Neuronal stem cell (in vitro differentiated cells): ENCODE measurements around the gene ATXN7.

Experiments
- DNase-seq: peaks from one replicate; pipeline ENCODE4 v3.0.0-alpha.2; 2013; ENCODE audit warnings: low spot score
- H2AFZ ChIP-seq: one replicate; pipeline ENCODE4 v1.6.1; 2013; ENCODE audit warnings: mild to moderate bottlenecking, low read length, inconsistent platforms
- H2AK5ac ChIP-seq: 2 replicates; pipeline ENCODE4 v1.6.1; 2013; ENCODE audit warnings: low read depth, mild to moderate bottlenecking, inconsistent platforms, low read length, moderate library complexity, mixed read lengths
- H2BK120ac ChIP-seq: 2 replicates; pipeline ENCODE4 v1.6.1; 2013; ENCODE audit warnings: low read depth, mild to moderate bottlenecking, inconsistent platforms, low read length, moderate library complexity, mixed read lengths
- H2BK12ac ChIP-seq: one replicate; pipeline ENCODE4 v1.6.1; 2013; ENCODE audit warnings: low read length, inconsistent platforms
- H2BK15ac ChIP-seq: 2 replicates; pipeline ENCODE4 v1.6.1; 2013; ENCODE audit warnings: mild to moderate bottlenecking, low read length, inconsistent platforms, mixed read lengths
- H2BK5ac ChIP-seq: one replicate; pipeline ENCODE4 v1.6.1; 2013; ENCODE audit warnings: inconsistent platforms, mild to moderate bottlenecking, low read length, moderate library complexity
- H3K14ac ChIP-seq: one replicate; pipeline ENCODE4 v1.6.1; 2013; ENCODE audit warnings: low read length, inconsistent platforms
- H3K18ac ChIP-seq: 2 replicates; pipeline ENCODE4 v1.6.1; 2013; ENCODE audit warnings: low read length, inconsistent platforms
- H3K23ac ChIP-seq: 2 replicates; pipeline ENCODE4 v1.6.1; 2013; ENCODE audit warnings: low read depth, mild to moderate bottlenecking, mixed read lengths, low read length, inconsistent platforms; ENCODE audit not compliant: poor library complexity
- H3K27ac ChIP-seq: replicated peaks from 3 replicates; pipeline ENCODE4 v1.5.1; 2013; ENCODE audit warnings: low read length, inconsistent platforms
- H3K27me3 ChIP-seq, 3 experiments: 2 replicates each; pipeline ENCODE4 v1.6.1; 2013; ENCODE audit warnings: low read length in 3 of 3, mild to moderate bottlenecking in 2 of 3, inconsistent platforms in 1 of 3, low read depth in 1 of 3, mixed read lengths in 1 of 3, moderate library complexity in 1 of 3; ENCODE audit not compliant: control insufficient read depth in 3 of 3, insufficient read depth in 3 of 3
- H3K36me3 ChIP-seq, 2 donors: replicated peaks in 1 of 2; 2 replicates each; pipeline ENCODE4 v1.6.1; 2013; ENCODE audit warnings: low read length in 2 of 2; ENCODE audit not compliant: control insufficient read depth in 2 of 2, insufficient read depth in 2 of 2
- H3K4ac ChIP-seq: 2 replicates; pipeline ENCODE4 v1.6.1; 2013; ENCODE audit warnings: inconsistent platforms, mild to moderate bottlenecking, low read length, moderate library complexity
- H3K4me1 ChIP-seq, 2 donors: 1 replicate in 1 of 2; 2 replicates in 1 of 2; pipeline ENCODE4 v1.6.1; 2013; ENCODE audit warnings: low read length in 2 of 2, low read depth in 1 of 2; ENCODE audit not compliant: control insufficient read depth in 2 of 2, insufficient read depth in 1 of 2
- H3K4me2 ChIP-seq: one replicate; pipeline ENCODE4 v1.6.1; 2013; ENCODE audit warnings: mild to moderate bottlenecking, low read length, inconsistent platforms; ENCODE audit not compliant: insufficient read depth, poor library complexity, severe bottlenecking
- H3K4me3 ChIP-seq, 2 donors: 2 replicates each; pipeline ENCODE4 v1.5.1; 2013; ENCODE audit warnings: low read length in 2 of 2, mild to moderate bottlenecking in 2 of 2, inconsistent platforms in 1 of 2, moderate library complexity in 1 of 2
- H3K79me1 ChIP-seq: one replicate; pipeline ENCODE4 v1.6.1; 2013; ENCODE audit warnings: low read depth, mild to moderate bottlenecking, inconsistent platforms, low read length, moderate library complexity
- H3K9ac ChIP-seq: one replicate; pipeline ENCODE4 v1.6.1; 2013; ENCODE audit warnings: mild to moderate bottlenecking, low read depth, low read length, inconsistent platforms; ENCODE audit not compliant: poor library complexity
- H3K9me3 ChIP-seq, 2 donors: replicated peaks in 1 of 2; 2 replicates each; pipeline versions ENCODE3 to v1.6.1; 2013; ENCODE audit warnings: low read length in 2 of 2, mild to moderate bottlenecking in 2 of 2, inconsistent platforms in 1 of 2, low read depth in 1 of 2, mixed read lengths in 1 of 2, moderate library complexity in 1 of 2; ENCODE audit not compliant: control insufficient read depth in 2 of 2, insufficient read depth in 1 of 2
- H4K8ac ChIP-seq: one replicate; pipeline ENCODE4 v1.6.1; 2013; ENCODE audit warnings: low read depth, mild to moderate bottlenecking, inconsistent platforms, low read length, moderate library complexity
- H4K91ac ChIP-seq: one replicate; pipeline ENCODE4 v1.6.1; 2013; ENCODE audit warnings: low read length, low read depth, mild to moderate bottlenecking, inconsistent platforms; ENCODE audit not compliant: poor library complexity
- WGBS, 2 donors: extraction: QIAGEN DNeasy Blood & Tissue Kit; methylation state at CpG; one replicate each; pipeline ENCODE4 v1.1.7; 2013; ENCODE audit warnings: missing lambda C conversion rate in 2 of 2, mixed read lengths in 1 of 2; ENCODE audit not compliant: insufficient read length in 2 of 2, insufficient replicate concordance in 1 of 2; ENCODE audit errors: extremely low coverage in 2 of 2; 5-methylcytosine and 5-hydroxymethylcytosine counted together

ATXN7 gene

DNA sequence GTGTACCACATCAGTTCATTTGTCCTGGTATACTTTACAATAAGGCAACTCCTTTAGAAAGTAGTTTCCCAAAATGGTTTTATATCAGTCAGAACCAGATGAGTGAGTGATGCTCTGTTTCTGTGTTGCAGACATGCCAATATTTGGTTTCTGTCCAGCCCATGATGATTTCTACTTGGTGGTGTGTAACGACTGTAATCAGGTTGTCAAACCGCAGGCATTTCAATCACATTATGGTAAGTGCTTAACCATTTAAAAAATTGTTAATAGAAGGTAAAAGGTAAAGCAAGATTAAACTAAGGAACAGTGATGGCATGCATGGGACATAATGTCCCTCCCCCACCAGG is 88.6 kb downstream of the ATXN7 start:
- Histone ChIP-seq H3K79me1 (peaks cover 5% of the 10 kb centered on the region), H3K27ac (no peak overlapping the region), H2BK15ac (no peak overlapping the region), H3K14ac (no peak overlapping the region), H3K9me3 (peaks cover 0 to 2% of the 10 kb centered on the region in 2 donors), H2BK12ac (no peak overlapping the region), H3K9ac (no peak overlapping the region), H2AFZ (no peak overlapping the region), H3K4me2 (no peak overlapping the region), H3K18ac (no peak overlapping the region), H3K4ac (no peak overlapping the region), H2BK5ac (no peak overlapping the region), H4K8ac (no peak overlapping the region), H3K36me3 (peaks cover 0 to 34% of the 10 kb centered on the region in 2 donors), H4K91ac (no peak overlapping the region), H2BK120ac (no peak overlapping the region), H2AK5ac (no peak overlapping the region), H3K4me1 (peaks cover 16 to 19% of the 10 kb centered on the region in 2 donors), H3K23ac (no peak overlapping the region), H3K27me3 (no peaks in the 10 kb centered on the region), H3K4me3 (no peak overlapping the region)
- WGBS, 2 donors: no CpG with 5 or more reads among the region's 2 CpGs
- DNase-seq: no peak

DNA sequence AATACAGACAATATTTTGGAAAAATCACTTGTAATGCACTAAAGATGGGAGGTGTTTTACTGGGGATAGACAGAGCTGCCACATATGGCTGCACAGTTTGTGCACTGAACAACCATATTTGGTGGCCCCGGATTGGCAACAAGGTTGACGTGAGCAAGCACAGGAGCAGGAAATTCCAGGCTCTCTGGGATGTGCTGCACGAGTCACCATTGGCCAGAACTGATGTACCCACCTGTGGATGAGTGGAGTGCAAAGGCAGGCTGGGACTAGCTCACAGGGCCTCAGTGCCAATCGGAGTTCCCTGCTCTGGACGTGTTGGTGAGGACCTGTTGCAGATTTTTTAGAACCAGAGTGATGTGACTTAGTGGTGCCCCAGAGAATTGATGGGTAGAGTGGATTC is 90.5 kb downstream of the ATXN7 start:
- H2BK120ac ChIP-seq: no peak overlapping the region
- WGBS, 2 donors: no CpG with 5 or more reads among the region's 5 CpGs
- H4K8ac ChIP-seq: no peak overlapping the region
- peaks cover 0 to 2% of the 10 kb centered on the region in 2 donors for H3K9me3 ChIP-seq
- H3K4me1 ChIP-seq: peaks cover 14 to 17% of the 10 kb centered on the region in 2 donors
- H2BK12ac ChIP-seq: no peak overlapping the region
- peaks cover 0 to 34% of the 10 kb centered on the region in 2 donors for H3K36me3 ChIP-seq
- no peak overlapping the region for H4K91ac ChIP-seq
- H2BK5ac ChIP-seq: no peak overlapping the region
- no peak overlapping the region for H3K9ac ChIP-seq
- H3K27ac ChIP-seq: no peak overlapping the region
- peak overlapping the region; percentile 9 for H3K14ac ChIP-seq
- H3K23ac ChIP-seq: no peak overlapping the region
- H3K4ac ChIP-seq: no peak overlapping the region
- H3K4me3 ChIP-seq: peak overlapping the region in 1 of 2 donors; percentile 25
- peak overlapping the region; percentile 21 for H3K18ac ChIP-seq
- no peak overlapping the region for H2BK15ac ChIP-seq
- H3K79me1 ChIP-seq: peaks cover 5% of the 10 kb centered on the region
- H3K27me3 ChIP-seq: no peaks in the 10 kb centered on the region
- no peak for DNase-seq
- H3K4me2 ChIP-seq: no peak overlapping the region
- H2AFZ ChIP-seq: no peak overlapping the region
- H2AK5ac ChIP-seq: no peak overlapping the region

DNA sequence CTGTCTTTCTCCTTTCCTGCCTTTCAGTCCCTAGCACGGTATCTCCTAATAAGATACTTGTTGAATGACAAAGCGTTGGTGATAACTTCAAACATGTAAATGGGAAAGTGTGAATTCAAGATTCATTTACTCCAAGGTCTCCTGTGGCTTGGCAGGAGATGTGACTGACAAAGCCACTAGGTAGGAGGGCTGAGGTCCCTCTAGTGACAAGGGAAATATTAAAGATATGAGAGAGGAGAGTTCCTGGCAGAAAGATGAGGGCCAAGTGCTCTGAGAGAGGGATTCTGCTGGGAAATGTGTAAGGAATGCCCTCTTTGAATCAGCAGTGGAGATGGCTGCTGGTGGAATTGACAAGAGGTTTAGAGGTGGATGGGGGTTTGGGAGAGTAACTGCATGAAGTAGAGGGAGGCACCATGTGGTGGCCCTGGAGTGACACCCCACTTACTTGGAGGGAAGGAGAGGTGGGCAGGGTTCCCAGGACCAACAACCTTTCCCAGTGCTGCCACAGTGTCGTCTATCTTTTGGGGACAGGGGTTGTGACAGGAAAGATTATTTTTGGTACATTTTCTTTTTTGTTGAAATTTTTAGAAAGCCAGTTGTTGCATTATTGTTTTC is 91.5 kb downstream of the ATXN7 start:
- H3K9me3 ChIP-seq: no peaks in the 10 kb centered on the region
- no peak overlapping the region for H2BK15ac ChIP-seq
- no peak overlapping the region for H3K4ac ChIP-seq
- H3K27me3 ChIP-seq: no peaks in the 10 kb centered on the region
- H2BK12ac ChIP-seq: no peak overlapping the region
- no peak overlapping the region for H3K23ac ChIP-seq
- H2BK120ac ChIP-seq: no peak overlapping the region
- no peak overlapping the region for H4K8ac ChIP-seq
- H3K4me2 ChIP-seq: no peak overlapping the region
- H3K27ac ChIP-seq: peak overlapping the region; percentile 0
- no peak overlapping the region for H3K14ac ChIP-seq
- no peak overlapping the region for H3K4me3 ChIP-seq
- H3K79me1 ChIP-seq: peaks cover 5% of the 10 kb centered on the region
- peaks cover 0 to 30% of the 10 kb centered on the region in 2 donors for H3K36me3 ChIP-seq
- H3K4me1 ChIP-seq: peaks cover 15 to 18% of the 10 kb centered on the region in 2 donors
- no peak overlapping the region for H2AFZ ChIP-seq
- H2AK5ac ChIP-seq: peak overlapping the region; percentile 58
- no peak overlapping the region for H3K9ac ChIP-seq
- WGBS, 2 donors: no CpG with 5 or more reads among the region's 3 CpGs
- DNase-seq: no peak
- H2BK5ac ChIP-seq: no peak overlapping the region
- H3K18ac ChIP-seq: no peak overlapping the region
- no peak overlapping the region for H4K91ac ChIP-seq

DNA sequence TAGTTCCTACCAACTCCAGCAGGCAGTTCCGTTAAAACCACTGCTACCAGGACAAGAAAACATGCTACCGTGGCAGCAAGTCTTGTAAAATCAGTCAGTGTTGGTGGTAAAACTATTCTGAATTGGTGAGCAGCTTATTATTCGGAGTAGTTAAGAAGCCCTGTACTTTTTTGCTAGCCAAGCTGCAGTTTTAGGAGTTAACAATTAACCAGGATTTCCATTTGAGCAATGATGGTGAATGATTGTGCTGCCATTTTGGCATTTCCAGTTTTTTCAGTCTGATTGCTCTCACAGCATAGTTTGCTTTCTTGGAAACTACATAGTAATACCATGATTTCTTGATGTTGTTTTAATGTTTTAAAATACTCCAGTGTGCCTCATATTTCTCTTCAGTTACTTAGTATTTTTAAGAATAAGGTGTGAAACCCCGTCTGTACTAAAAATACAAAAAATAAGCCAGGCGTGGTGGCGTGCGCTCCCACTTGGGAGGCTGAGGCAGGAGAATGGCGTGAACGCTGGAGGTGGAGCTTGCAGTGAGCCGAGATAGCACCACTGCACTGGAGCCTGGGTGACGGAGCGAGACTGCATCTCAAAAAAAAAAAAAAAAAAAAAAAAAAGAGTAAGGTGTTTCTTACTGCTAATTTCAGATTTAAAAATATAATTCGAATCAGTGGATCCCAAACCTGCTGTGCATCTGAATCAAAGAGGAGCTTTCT is 92.3 kb downstream of the ATXN7 start:
- H3K4me2 ChIP-seq: no peak overlapping the region
- peaks cover 0 to 30% of the 10 kb centered on the region in 2 donors for H3K36me3 ChIP-seq
- no peak overlapping the region for H2BK5ac ChIP-seq
- H2BK120ac ChIP-seq: no peak overlapping the region
- H2AK5ac ChIP-seq: no peak overlapping the region
- H3K27me3 ChIP-seq: no peaks in the 10 kb centered on the region
- H3K23ac ChIP-seq: no peak overlapping the region
- H4K91ac ChIP-seq: no peak overlapping the region
- no peak overlapping the region for H4K8ac ChIP-seq
- H3K4me3 ChIP-seq: no peak overlapping the region
- no peak for DNase-seq
- no peak overlapping the region for H3K14ac ChIP-seq
- H2AFZ ChIP-seq: no peak overlapping the region
- no peaks in the 10 kb centered on the region for H3K9me3 ChIP-seq
- no peak overlapping the region for H2BK12ac ChIP-seq
- peaks cover 12 to 20% of the 10 kb centered on the region in 2 donors for H3K4me1 ChIP-seq
- WGBS, 2 donors: no CpG with 5 or more reads among the region's 13 CpGs
- H3K18ac ChIP-seq: no peak overlapping the region
- peaks cover 5% of the 10 kb centered on the region for H3K79me1 ChIP-seq
- peak overlapping the region; percentile 22 for H3K27ac ChIP-seq
- H3K9ac ChIP-seq: no peak overlapping the region
- no peak overlapping the region for H3K4ac ChIP-seq
- no peak overlapping the region for H2BK15ac ChIP-seq
